BLaER1 treated with 17β-estradiol and CSF1 and Interleukin-3, amounts not matched to agents 10 nM and 100 nM (cell line): ENCODE data around the gene FLT1.

Experiments used
- H3K27ac ChIP-seq, 11 experiments: shearing (Covaris generic); formaldehyde crosslinking; 2 replicates each; pipeline ENCODE4 v1.8.1; 2022
- H3K27me3 ChIP-seq, 11 experiments: shearing (Covaris generic); formaldehyde crosslinking; 2 replicates each; pipeline ENCODE4 v1.8.1; 2022
- H3K36me3 ChIP-seq, 11 experiments: shearing (Covaris generic); formaldehyde crosslinking; 2 replicates each; pipeline ENCODE4 v1.8.1; 2022
- H3K4me1 ChIP-seq, 10 experiments: shearing (Covaris generic); formaldehyde crosslinking; 2 replicates each; pipeline ENCODE4 v1.8.1; 2022
- H3K4me2 ChIP-seq, 11 experiments: shearing (Covaris generic); formaldehyde crosslinking; 2 replicates each; pipeline ENCODE4 v1.8.1; 2022
- H3K4me3 ChIP-seq, 10 experiments: shearing (Covaris generic); formaldehyde crosslinking; 2 replicates each; pipeline ENCODE4 v1.8.1; 2022
- H3K9ac ChIP-seq, 11 experiments: shearing (Covaris generic); formaldehyde crosslinking; 2 replicates each; pipeline ENCODE4 v1.8.1; 2022
- H3K9me3 ChIP-seq, 11 experiments: shearing (Covaris generic); formaldehyde crosslinking; replicated peaks in 1 of 11; 2 replicates each; pipeline ENCODE4 v1.8.1; 2022
- H4K20me1 ChIP-seq, 11 experiments: shearing (Covaris generic); formaldehyde crosslinking; 2 replicates each; pipeline ENCODE4 v1.8.1; 2022
- Cebpa-rat ChIP-seq, 11 experiments: shearing (Covaris generic); IDR thresholded peaks; 2 replicates each; pipeline ENCODE4 v1.8.1; 2022

The FLT1 gene

GRCh38 chr13:28344163-28344562, 150.8 kb downstream of the FLT1 start:
- Histone ChIP-seq H3K36me3 (peaks cover 3 to 46% (median 32%) of the 10 kb centered on the region in 11 experiments; a peak in 19 of 22 replicates), H3K9me3 (no peaks in the 10 kb centered on the region), H3K27ac (no peak overlapping the region), H3K27me3 (peaks cover 0 to 85% (median 0%) of the 10 kb centered on the region in 11 experiments; a peak in 8 of 22 replicates), H3K9ac (no peak overlapping the region), H4K20me1 (peaks cover 0 to 27% (median 0%) of the 10 kb centered on the region in 11 experiments; a peak in 5 of 22 replicates), H3K4me3 (no peak overlapping the region), H3K4me2 (no peak overlapping the region), H3K4me1 (peaks cover 8 to 14% (median 10%) of the 10 kb centered on the region in 10 experiments; a peak in 19 of 20 replicates)
- TF ChIP-seq Cebpa-rat (IDR thresholded peaks at IDR 0.05), result no peak

DNA sequence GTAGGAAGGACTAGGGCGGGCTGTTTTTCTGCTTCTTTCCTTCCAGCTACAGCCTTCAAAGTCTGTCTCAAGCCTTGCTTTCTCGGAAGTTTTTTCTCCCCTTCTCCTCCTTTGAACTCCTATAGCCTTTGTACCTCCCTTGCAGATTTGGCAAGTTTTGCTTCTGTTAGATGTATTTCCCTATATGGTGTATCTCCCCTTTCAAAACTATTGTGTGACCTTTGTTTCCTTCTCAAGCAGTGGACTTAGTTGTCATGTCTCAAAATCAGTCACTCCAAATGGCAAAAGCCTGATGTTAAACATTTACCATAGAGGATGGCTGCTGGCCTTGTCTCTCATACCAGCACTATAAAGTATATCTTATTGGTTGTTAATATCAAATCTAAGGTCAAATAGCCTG, 152.7 kb downstream of the FLT1 start:
- Histone ChIP-seq H3K27ac (no peak overlapping the region), H3K4me3 (no peak overlapping the region), H3K36me3 (peaks cover 12 to 66% (median 50%) of the 10 kb centered on the region in 11 experiments; a peak in 20 of 22 replicates)

GRCh38 chr13:28340272-28340793, 154.6 kb downstream of the FLT1 start:
- peaks cover 11 to 76% (median 51%) of the 10 kb centered on the region in 11 experiments; a peak in 20 of 22 replicates for H3K36me3 ChIP-seq
- no peaks in the 10 kb centered on the region for H3K9me3 ChIP-seq
- peaks cover 0 to 11% (median 0%) of the 10 kb centered on the region in 10 experiments; a peak in 6 of 20 replicates for H3K4me1 ChIP-seq
- peaks cover 0 to 6% (median 0%) of the 10 kb centered on the region in 11 experiments; a peak in 1 of 22 replicates for H4K20me1 ChIP-seq
- no peak overlapping the region for H3K4me3 ChIP-seq
- no peak overlapping the region for H3K27ac ChIP-seq
- H3K4me2 ChIP-seq, result no peak overlapping the region
- H3K27me3 ChIP-seq, result peaks cover 0 to 83% (median 0%) of the 10 kb centered on the region in 11 experiments; a peak in 7 of 22 replicates
- H3K9ac ChIP-seq, result no peak overlapping the region
- no peak for TF ChIP-seq Cebpa-rat (IDR thresholded peaks at IDR 0.05)

More for the DNA sequence above, 152.7 kb downstream of the FLT1 start:
- Histone ChIP-seq H3K27me3 (peaks cover 0 to 87% (median 0%) of the 10 kb centered on the region in 11 experiments; a peak in 8 of 22 replicates), H4K20me1 (peaks cover 0 to 15% (median 0%) of the 10 kb centered on the region in 11 experiments; a peak in 4 of 22 replicates), H3K9me3 (no peaks in the 10 kb centered on the region), H3K4me1 (peaks cover 0 to 8% (median under 1%) of the 10 kb centered on the region in 10 experiments; a peak in 10 of 20 replicates), H3K4me2 (no peak overlapping the region), H3K9ac (no peak overlapping the region)
- no peak for TF ChIP-seq Cebpa-rat (IDR thresholded peaks at IDR 0.05)

GRCh38 chr13:28339419-28339818, 155.5 kb downstream of the FLT1 start:
- H3K27ac ChIP-seq, result no peak overlapping the region
- H3K27me3 ChIP-seq, result peaks cover 0 to 76% (median 0%) of the 10 kb centered on the region in 11 experiments; a peak in 5 of 22 replicates
- no peak for TF ChIP-seq Cebpa-rat (IDR thresholded peaks at IDR 0.05)
- peaks cover 0 to 5% (median 0%) of the 10 kb centered on the region in 11 experiments; a peak in 1 of 22 replicates for H4K20me1 ChIP-seq
- H3K4me3 ChIP-seq, result no peak overlapping the region
- no peak overlapping the region for H3K4me2 ChIP-seq
- peaks cover 0 to 19% (median 0%) of the 10 kb centered on the region in 10 experiments; a peak in 6 of 20 replicates for H3K4me1 ChIP-seq
- no peaks in the 10 kb centered on the region for H3K9me3 ChIP-seq
- peaks cover 10 to 72% (median 49%) of the 10 kb centered on the region in 11 experiments; a peak in 19 of 22 replicates for H3K36me3 ChIP-seq
- no peak overlapping the region for H3K9ac ChIP-seq

DNA sequence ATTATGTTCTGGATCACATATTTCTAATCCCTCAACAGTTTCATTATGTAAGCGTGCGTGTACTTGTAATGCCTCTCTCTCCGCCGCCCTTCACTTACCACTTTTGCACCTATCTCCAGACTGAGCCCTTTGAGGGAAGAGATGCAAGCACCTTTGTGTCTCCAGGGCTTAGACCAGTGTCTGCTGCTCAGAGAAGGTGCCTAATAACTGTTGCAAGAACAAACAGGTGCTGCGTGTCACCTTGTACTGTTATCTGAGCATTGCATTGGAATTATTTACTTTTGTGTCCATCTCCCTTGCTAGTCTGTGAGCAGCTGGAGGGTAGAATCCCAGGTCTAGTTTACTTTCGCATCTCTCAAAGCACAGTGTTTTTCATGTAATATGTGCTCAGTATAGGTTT, 156.2 kb downstream of the FLT1 start:
- Histone ChIP-seq H3K4me3 (no peak overlapping the region), H3K36me3 (peaks cover 12 to 72% (median 51%) of the 10 kb centered on the region in 11 experiments; a peak in 20 of 22 replicates), H3K9ac (no peak overlapping the region), H3K4me1 (peaks cover 0 to 19% (median 0%) of the 10 kb centered on the region in 10 experiments; a peak in 6 of 20 replicates), H3K27ac (no peak overlapping the region), H3K27me3 (peaks cover 0 to 69% (median 0%) of the 10 kb centered on the region in 11 experiments; a peak in 5 of 22 replicates), H3K4me2 (no peak overlapping the region), H3K9me3 (no peaks in the 10 kb centered on the region), H4K20me1 (no peaks in the 10 kb centered on the region)
- TF ChIP-seq Cebpa-rat (IDR thresholded peaks at IDR 0.05), result no peak

DNA sequence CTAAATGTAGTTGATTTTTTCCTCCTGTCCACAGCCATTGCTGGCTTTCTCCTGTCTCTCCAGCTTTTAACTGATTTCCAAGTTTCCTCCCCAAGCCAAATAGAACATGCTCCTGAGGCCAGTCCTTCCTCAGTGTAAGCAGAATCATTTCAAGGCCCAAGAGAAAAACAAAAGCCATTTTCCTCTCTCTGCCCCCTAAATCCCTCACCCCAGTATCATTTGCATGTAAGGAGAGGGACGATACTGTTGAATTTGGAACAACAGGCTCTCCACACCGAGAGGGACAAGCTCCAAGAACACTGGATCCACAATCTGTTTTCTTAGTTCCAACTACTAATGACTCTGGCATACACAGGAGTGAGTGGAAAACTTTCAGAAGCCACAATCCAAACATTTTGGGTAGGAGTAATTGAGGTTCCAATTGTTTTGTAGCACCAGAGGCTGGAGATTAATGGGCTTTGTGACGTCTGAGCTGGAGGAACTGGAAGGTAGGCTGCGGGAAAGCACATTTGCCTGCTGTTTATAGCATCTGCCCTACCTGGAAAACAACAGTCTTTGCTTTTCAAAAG, 156.8 kb downstream of the FLT1 start:
- Histone ChIP-seq H3K36me3 (peaks cover 13 to 76% (median 56%) of the 10 kb centered on the region in 11 experiments; a peak in 20 of 22 replicates), H3K4me2 (no peak overlapping the region), H4K20me1 (no peaks in the 10 kb centered on the region), H3K9me3 (no peaks in the 10 kb centered on the region), H3K4me1 (peaks cover 0 to 19% (median 0%) of the 10 kb centered on the region in 10 experiments; a peak in 6 of 20 replicates), H3K4me3 (no peak overlapping the region), H3K27me3 (peaks cover 0 to 64% (median 0%) of the 10 kb centered on the region in 11 experiments; a peak in 5 of 22 replicates), H3K27ac (no peak overlapping the region), H3K9ac (no peak overlapping the region)
- TF ChIP-seq Cebpa-rat (IDR thresholded peaks at IDR 0.05), result no peak

- H3K9me3 ChIP-seq, result no peaks in the 10 kb centered on the region
- peaks cover 0 to 63% (median 0%) of the 10 kb centered on the region in 11 experiments; a peak in 5 of 22 replicates for H3K27me3 ChIP-seq
- H3K9ac ChIP-seq, result no peak overlapping the region
- H3K36me3 ChIP-seq, result peaks cover 17 to 83% (median 60%) of the 10 kb centered on the region in 11 experiments; a peak in 21 of 22 replicates
- no peaks in the 10 kb centered on the region for H4K20me1 ChIP-seq
- TF ChIP-seq Cebpa-rat (IDR thresholded peaks at IDR 0.05), result no peak
- no peak overlapping the region for H3K4me2 ChIP-seq
- H3K27ac ChIP-seq, result no peak overlapping the region
- no peak overlapping the region for H3K4me3 ChIP-seq
- H3K4me1 ChIP-seq, result peaks cover 0 to 19% (median 0%) of the 10 kb centered on the region in 10 experiments; a peak in 6 of 20 replicates
Observed at GRCh38 chr13:28337166-28338005, 157.5 kb downstream of the FLT1 start.

- Histone ChIP-seq H3K27ac (no peak overlapping the region), H4K20me1 (no peaks in the 10 kb centered on the region), H3K4me3 (no peak overlapping the region), H3K4me2 (no peak overlapping the region), H3K9ac (no peak overlapping the region), H3K4me1 (peaks cover 0 to 19% (median 0%) of the 10 kb centered on the region in 10 experiments; a peak in 6 of 20 replicates), H3K27me3 (peaks cover 0 to 51% (median 0%) of the 10 kb centered on the region in 11 experiments; a peak in 4 of 22 replicates), H3K36me3 (peaks cover 21 to 91% (median 63%) of the 10 kb centered on the region in 11 experiments; a peak in 21 of 22 replicates), H3K9me3 (no peaks in the 10 kb centered on the region)
- TF ChIP-seq Cebpa-rat (IDR thresholded peaks at IDR 0.05), result no peak
Observed at GRCh38 chr13:28336193-28336657, 158.7 kb downstream of the FLT1 start.
